H1 (cell line): ENCODE data around the gene CUEDC1. TPM values are rescaled to one million over a fixed set of nuclear protein-coding genes. Genes with fewer than 3 reads are reported as not detected.

Source experiments
- CTCF ChIA-PET: fragments of 300-600 bp; sonication (Branson Sonifier 250); formaldehyde crosslinking; loops from one replicate; lab custom pipeline; 2021; ENCODE audit not compliant: partially characterized antibody; lab: Charles Lee
- POLR2A ChIA-PET: fragments of 300-600 bp; sonication (Branson Sonifier 250); formaldehyde crosslinking; loops from one replicate; lab custom pipeline; 2021; ENCODE audit warnings: inconsistent platforms; ENCODE audit not compliant: partially characterized antibody; lab: Charles Lee
- DNase-seq, 2 experiments: peaks; one replicate each; pipeline versions ENCODE4 v3.0.0 to v3.0.0-alpha.2; 2010 to 2022; ENCODE audit warnings: low spot score in 2 of 2, low read depth in 1 of 2, mixed read lengths in 1 of 2
- FAIRE-seq: peaks from 2 replicates; lab custom pipeline; 2011; peaks lifted over from hg19 to GRCh38; lab: Jason Lieb, UNC
- H2AFZ ChIP-seq: 2 replicates; pipeline ENCODE4 v1.8.1; 2012; ENCODE audit warnings: low read length, inconsistent platforms
- H2AK5ac ChIP-seq: 2 replicates; pipeline ENCODE4 v1.6.1; 2013; ENCODE audit warnings: low read depth, low read length
- H2BK120ac ChIP-seq: replicated peaks from 2 replicates; pipeline ENCODE3; 2013; ENCODE audit warnings: low read depth, low read length, inconsistent platforms
- H2BK12ac ChIP-seq: 2 replicates; pipeline ENCODE4 v1.6.1; 2013; ENCODE audit warnings: low read depth, low read length
- H2BK15ac ChIP-seq: 2 replicates; pipeline ENCODE4 v1.6.1; 2013; ENCODE audit warnings: low read length
- H2BK20ac ChIP-seq: 2 replicates; pipeline ENCODE4 v1.6.1; 2013; ENCODE audit warnings: low read length
- H2BK5ac ChIP-seq: 2 replicates; pipeline ENCODE4 v1.6.1; 2013; ENCODE audit warnings: low read depth, low read length
- H3K14ac ChIP-seq: 2 replicates; pipeline ENCODE4 v1.6.1; 2013; ENCODE audit warnings: inconsistent platforms; ENCODE audit not compliant: insufficient read length
- H3K18ac ChIP-seq: 2 replicates; pipeline ENCODE4 v1.6.1; 2013; ENCODE audit warnings: low read length; ENCODE audit errors: extremely low read depth
- H3K23ac ChIP-seq: 2 replicates; pipeline ENCODE4 v1.6.1; 2013; ENCODE audit warnings: inconsistent platforms; ENCODE audit not compliant: insufficient read length
- H3K23me2 ChIP-seq: 2 replicates; pipeline ENCODE4 v1.6.1; 2013; ENCODE audit warnings: low read depth, low read length
- H3K27ac ChIP-seq: 2 replicates; pipeline ENCODE4 v1.6.1; 2011; ENCODE audit warnings: low read depth, low read length, inconsistent platforms
- H3K27me3 ChIP-seq, 4 experiments: replicated peaks in 1 of 4; 1 replicate in 1 of 4; 2 replicates in 3 of 4; pipeline versions ENCODE4 v1.6.1 to v1.8.1; 2011 to 2013; ENCODE audit warnings: low read length in 3 of 4, mild to moderate bottlenecking in 3 of 4, inconsistent platforms in 2 of 4, mixed read lengths in 2 of 4, moderate library complexity in 1 of 4; ENCODE audit not compliant: control insufficient read depth in 3 of 4, insufficient read depth in 3 of 4; ENCODE audit errors: extremely low read depth in 1 of 4
- H3K36me3 ChIP-seq, 4 experiments: 2 replicates each; pipeline versions ENCODE4 v1.6.1 to v1.8.1; 2011 to 2013; ENCODE audit warnings: mild to moderate bottlenecking in 4 of 4, low read length in 3 of 4, moderate library complexity in 2 of 4, control low read depth in 1 of 4, inconsistent platforms in 1 of 4; ENCODE audit not compliant: insufficient read depth in 4 of 4, control insufficient read depth in 2 of 4
- H3K4ac ChIP-seq: replicated peaks from 2 replicates; pipeline ENCODE3; 2013; ENCODE audit warnings: low read length, low read depth, mixed read lengths, inconsistent platforms; ENCODE audit not compliant: insufficient read length
- H3K4me1 ChIP-seq, 4 experiments: replicated peaks in 1 of 4; 1 replicate in 1 of 4; 2 replicates in 3 of 4; pipeline versions ENCODE4 v1.6.1 to v1.8.1; 2011 to 2013; ENCODE audit warnings: low read length in 3 of 4, inconsistent platforms in 2 of 4, mixed read lengths in 1 of 4; ENCODE audit not compliant: insufficient read depth in 4 of 4, control insufficient read depth in 3 of 4
- H3K4me2 ChIP-seq, 2 experiments: 2 replicates each; pipeline versions ENCODE4 v1.6.1 to v1.8.1; 2011 to 2013; ENCODE audit warnings: low read depth in 2 of 2, low read length in 2 of 2, control low read depth in 1 of 2, inconsistent platforms in 1 of 2, mild to moderate bottlenecking in 1 of 2; ENCODE audit not compliant: insufficient read depth in 1 of 2
- H3K4me3 ChIP-seq, 4 experiments: fragments of 200-600, 300-600 bp in 1 of 4; sonication (generic), shearing (Covaris generic), sonication (Bioruptor Twin) in 1 of 4; 2 replicates each; pipeline versions ENCODE4 v1.5.1 to v1.8.1; 2011 to 2016; ENCODE audit warnings: low read length in 4 of 4, low read depth in 3 of 4, control low read depth in 2 of 4, inconsistent platforms in 2 of 4, mild to moderate bottlenecking in 2 of 4, mixed read lengths in 1 of 4, moderate library complexity in 1 of 4; ENCODE audit not compliant: insufficient read depth in 2 of 4; ENCODE audit errors: extremely low read depth in 1 of 4
- H3K56ac ChIP-seq: replicated peaks from 2 replicates; pipeline ENCODE3; 2013; ENCODE audit warnings: low read depth, mild to moderate bottlenecking, mixed read lengths, low read length, inconsistent platforms; ENCODE audit not compliant: insufficient read length
- H3K79me1 ChIP-seq: 2 replicates; pipeline ENCODE4 v1.6.1; 2013; ENCODE audit warnings: low read depth, low read length, control low read depth
- H3K79me2 ChIP-seq, 2 experiments: 2 replicates each; pipeline versions ENCODE4 v1.6.1 to v1.8.1; 2012 to 2013; ENCODE audit warnings: low read length in 2 of 2, mild to moderate bottlenecking in 2 of 2, inconsistent platforms in 1 of 2; ENCODE audit not compliant: insufficient read depth in 2 of 2, control insufficient read depth in 1 of 2
- H3K9ac ChIP-seq, 4 experiments: replicated peaks in 1 of 4; 1 replicate in 1 of 4; 2 replicates in 3 of 4; pipeline versions ENCODE4 v1.6.1 to v1.8.1; 2011 to 2013; ENCODE audit warnings: low read depth in 3 of 4, low read length in 3 of 4, control low read depth in 2 of 4, mild to moderate bottlenecking in 2 of 4, moderate library complexity in 2 of 4, inconsistent platforms in 1 of 4; ENCODE audit errors: extremely low read depth in 1 of 4
- H3K9me3 ChIP-seq, 2 experiments: 2 replicates each; pipeline versions ENCODE4 v1.6.1 to v1.8.1; 2012 to 2013; ENCODE audit warnings: mild to moderate bottlenecking in 2 of 2, moderate library complexity in 2 of 2, control low read depth in 1 of 2, inconsistent platforms in 1 of 2, low read depth in 1 of 2, low read length in 1 of 2, mixed read lengths in 1 of 2; ENCODE audit not compliant: insufficient read depth in 2 of 2
- H4K20me1 ChIP-seq, 2 experiments: replicated peaks in 1 of 2; 2 replicates each; pipeline versions ENCODE3 to v1.8.1; 2011 to 2013; ENCODE audit warnings: inconsistent platforms in 2 of 2, low read length in 2 of 2, mild to moderate bottlenecking in 1 of 2; ENCODE audit not compliant: insufficient read depth in 2 of 2, control insufficient read depth in 1 of 2
- H4K5ac ChIP-seq: 2 replicates; pipeline ENCODE4 v1.6.1; 2013; ENCODE audit warnings: low read length, low read depth, mixed read lengths, inconsistent platforms; ENCODE audit not compliant: insufficient read length
- H4K8ac ChIP-seq: 2 replicates; pipeline ENCODE4 v1.8.0; 2013; ENCODE audit warnings: mild to moderate bottlenecking, moderate library complexity, low read length, inconsistent platforms; ENCODE audit not compliant: insufficient read depth; ENCODE audit errors: extremely low read depth
- H4K91ac ChIP-seq: replicated peaks from 2 replicates; pipeline ENCODE3; 2013; ENCODE audit warnings: low read length, mixed read lengths, inconsistent platforms; ENCODE audit not compliant: insufficient read length
- JUN ChIP-seq: IDR thresholded peaks from 2 replicates; pipeline ENCODE4 v1.6.1; 2011; ENCODE audit warnings: low read depth, mild to moderate bottlenecking, improper control_type of control experiment, low read length
- POU5F1 ChIP-seq: IDR thresholded peaks from 2 replicates; pipeline ENCODE4 v1.6.1; 2011; ENCODE audit warnings: low read depth, mild to moderate bottlenecking, low read length, moderate library complexity
- RBBP5 ChIP-seq: IDR thresholded peaks from 2 replicates; pipeline ENCODE4 v1.7.1; 2012; ENCODE audit warnings: low read depth, mild to moderate bottlenecking, inconsistent platforms, low read length, moderate library complexity, borderline replicate concordance
- RXRA ChIP-seq: IDR thresholded peaks from 2 replicates; pipeline ENCODE4 v1.6.1; 2011; ENCODE audit warnings: low read depth, mild to moderate bottlenecking, low read length, moderate library complexity; ENCODE audit not compliant: insufficient read depth
- SIRT6 ChIP-seq: IDR thresholded peaks from one replicate; pipeline ENCODE4 v1.7.1; 2012; ENCODE audit warnings: low read length, inconsistent platforms
- SIX5 ChIP-seq: IDR thresholded peaks from 2 replicates; pipeline ENCODE4 v1.6.1; 2011; ENCODE audit warnings: mild to moderate bottlenecking, low read depth, low read length
- WGBS, 2 experiments: shearing (Covaris generic) in 1 of 2; methylation state at CpG; one replicate each; pipeline versions ENCODE4 v1.1.6 to v1.1.7; 2013 to 2015; ENCODE audit warnings: low lambda C conversion rate in 2 of 2, mixed read lengths in 2 of 2, inconsistent platforms in 1 of 2, low coverage in 1 of 2, missing lambda C conversion rate in 1 of 2; ENCODE audit not compliant: insufficient replicate concordance in 2 of 2, insufficient coverage in 1 of 2, insufficient read length in 1 of 2; ENCODE audit errors: extremely low coverage in 1 of 2, missing lambda C conversion rate in 1 of 2; 5-methylcytosine and 5-hydroxymethylcytosine counted together
- polyA plus RNA-seq, 7 experiments: library from polyadenylated mRNA; depleted of rRNA in 3 of 7; stranded (reverse) in 5 of 7; unstranded in 2 of 7; fragments of >200 nt in 5 of 7; fragments of 200-250 nt in 2 of 7; gene quantifications; 1 replicate in 5 of 7; 2 replicates in 1 of 7; 4 replicates in 1 of 7; pipeline versions ENCODE4 v1.2.1 to v1.2.3, GENCODE V29; 2011 to 2013; ENCODE audit warnings: missing spikeins in 2 of 7, mixed read lengths in 2 of 7
- total RNA-seq: library from RNA; stranded (reverse); fragmentation: NEBNext Ultra II Directional; extraction: Animal tissue kit (Norgen Biotek cat#: 25700); gene quantifications from 2 replicates; pipeline ENCODE4 v1.2.1, GENCODE V29; 2021

Gene CUEDC1
- total and polyA plus RNA-seq, 2 of the 8 experiments (the other 6 are each of a cell fraction or from before 2014, with no cell fraction given): 4.0 to 10.7 TPM

- POLR2A ChIA-PET: interaction anchor here (0.7 kb wide), 1 partner anchor 983 kb away, joined by 3 read pairs; no protein-coding TSS in a partner anchor
- no peaks in the 10 kb centered on the region for H3K9me3 ChIP-seq
- no peaks in the 10 kb centered on the region for H4K20me1 ChIP-seq
- H4K5ac ChIP-seq: no peak overlapping the region
- no peak overlapping the region for H2BK120ac ChIP-seq
- no peak overlapping the region for H2BK15ac ChIP-seq
- no peak overlapping the region for H2BK12ac ChIP-seq
- FAIRE-seq: no peak
- H3K18ac ChIP-seq: no peak overlapping the region
- WGBS, 2 experiments: 83% methylated on average over 7 of the region's 7 CpGs; no CpG with 5 or more reads in 1 of the 2 experiments
- no peak overlapping the region for H3K4me3 ChIP-seq
- no peak overlapping the region for H2BK20ac ChIP-seq
- H4K8ac ChIP-seq: no peak overlapping the region
- H3K23ac ChIP-seq: no peak overlapping the region
- H3K4ac ChIP-seq: no peak overlapping the region
- no peaks in the 10 kb centered on the region; a peak in 1 of 7 replicates for H3K27me3 ChIP-seq
- no peak overlapping the region for H2BK5ac ChIP-seq
- CTCF ChIA-PET: interaction anchor here (0.8 to 2.2 kb wide), 5 partner anchors 8 to 107 kb away, joined by 3 to 7 read pairs (median 3); no protein-coding TSS in a partner anchor
- H3K56ac ChIP-seq: no peak overlapping the region
- no peaks in the 10 kb centered on the region for H3K79me2 ChIP-seq
- H3K4me2 ChIP-seq: no peak overlapping the region
- TF ChIP-seq SIRT6 (no peak), SIX5 (no peak), POU5F1 (no peak), JUN (no peak), RXRA (no peak), RBBP5 (no peak)
- H3K4me1 ChIP-seq: peaks cover 5 to 14% (median 7%) of the 10 kb centered on the region in 4 experiments
- H2AK5ac ChIP-seq: no peak overlapping the region
- H2AFZ ChIP-seq: no peak overlapping the region
- H3K9ac ChIP-seq: no peak overlapping the region
- H3K23me2 ChIP-seq: peaks cover 6% of the 10 kb centered on the region
- no peak overlapping the region for H3K14ac ChIP-seq
- DNase-seq: no peak
- no peak overlapping the region for H3K27ac ChIP-seq
- no peak overlapping the region for H4K91ac ChIP-seq
- no peaks in the 10 kb centered on the region for H3K36me3 ChIP-seq
- no peaks in the 10 kb centered on the region for H3K79me1 ChIP-seq
Measured at GRCh38 chr17:57830880-57831279, 124.3 kb downstream of the CUEDC1 start.
